HepG2 (cell line): ENCODE data around the gene ZBTB46. TPM values are rescaled to one million over a fixed set of nuclear protein-coding genes. Genes with fewer than 3 reads are reported as not detected.

Experiments used
- EP300 ChIP-seq, 3 experiments: sonication (generic) in 1 of 3; formaldehyde crosslinking in 1 of 3; IDR thresholded peaks; 2 replicates each; pipeline versions ENCODE4 v1.5.1 to v1.6.1; 2011 to 2020; ENCODE audit warnings: low read depth in 2 of 3, low read length in 2 of 3, borderline replicate concordance in 1 of 3, improper control_type of control experiment in 1 of 3, mild to moderate bottlenecking in 1 of 3, missing genetic modification reagents in 1 of 3, moderate library complexity in 1 of 3
- KDM3A ChIP-seq: IDR thresholded peaks from 2 replicates; pipeline ENCODE4 v1.6.1; 2018; ENCODE audit warnings: low read depth, missing compliant biosample characterization
- NCOA5 ChIP-seq: sonication (generic); formaldehyde crosslinking; IDR thresholded peaks from 2 replicates; pipeline ENCODE4 v1.4.0; 2020; ENCODE audit warnings: missing genetic modification reagents
- TCF12 ChIP-seq, 2 experiments: fragments of 450-650 bp in 1 of 2; sonication (generic) in 1 of 2; formaldehyde crosslinking in 1 of 2; IDR thresholded peaks; 2 replicates each; pipeline versions ENCODE4 v1.6.1 to v1.8.0; 2017 to 2022; ENCODE audit warnings: antibody characterized with exemption in 1 of 2, mild to moderate bottlenecking in 1 of 2, missing genetic modification reagents in 1 of 2, moderate library complexity in 1 of 2
- ZMAT3 ChIP-seq: sonication (generic); formaldehyde crosslinking; conservative IDR thresholded peaks from 2 replicates; pipeline ENCODE4 v1.7.0; 2021; ENCODE audit warnings: missing genetic modification reagents
- ZNF138 ChIP-seq: sonication (generic); formaldehyde crosslinking; IDR thresholded peaks from 2 replicates; pipeline ENCODE4 v1.5.0; 2020; ENCODE audit warnings: mild to moderate bottlenecking, low read depth, missing genetic modification reagents
- ZNF329 ChIP-seq: sonication (generic); formaldehyde crosslinking; IDR thresholded peaks from 2 replicates; pipeline ENCODE4 v1.9.0; 2021; ENCODE audit warnings: low read depth, mild to moderate bottlenecking, missing genetic modification reagents
- ZNF567 ChIP-seq: sonication (generic); formaldehyde crosslinking; IDR thresholded peaks from 2 replicates; pipeline ENCODE4 v1.8.1; 2023; ENCODE audit warnings: mild to moderate bottlenecking, missing genetic modification reagents, borderline replicate concordance
- ZNF776 ChIP-seq: sonication (generic); formaldehyde crosslinking; IDR thresholded peaks from 2 replicates; pipeline ENCODE4 v1.4.0; 2020; ENCODE audit warnings: mild to moderate bottlenecking, missing genetic modification reagents
- polyA plus RNA-seq, 8 experiments: library from polyadenylated mRNA; depleted of rRNA in 3 of 8; stranded (reverse) in 7 of 8; unstranded in 1 of 8; fragments of >200 nt; fragmentation: Illumina TruSeq in 4 of 8; extraction: Trizol in 4 of 8; gene quantifications; 2 replicates each; pipeline versions ENCODE4 v1.2.1 to v1.2.3, GENCODE V29; 2011 to 2016; ENCODE audit warnings: low read depth in 4 of 8, missing spikeins in 1 of 8, mixed read lengths in 1 of 8; ENCODE audit not compliant: insufficient read depth in 1 of 8
- total RNA-seq, 5 experiments: library from RNA; depleted of rRNA; stranded (reverse); fragments of >200 nt; fragmentation: Illumina TruSeq; extraction: Trizol; gene quantifications; 2 replicates each; pipeline ENCODE4 v1.2.3, GENCODE V29; 2016; ENCODE audit warnings: low read depth in 1 of 5
- TF ChIP-seq, protein P1 (sequence below): sonication (generic); formaldehyde crosslinking; IDR thresholded peaks from 2 replicates; pipeline ENCODE4 v1.4.0; 2020; ENCODE audit warnings: missing genetic modification reagents
- TF ChIP-seq, protein P2 (sequence below): IDR thresholded peaks from 2 replicates; pipeline ENCODE4 v1.6.1; 2018; ENCODE audit warnings: missing genetic modification reagents
- TF ChIP-seq, protein P3 (sequence below): sonication (generic); formaldehyde crosslinking; IDR thresholded peaks from 2 replicates; pipeline ENCODE4 v1.4.0; 2020; ENCODE audit warnings: missing genetic modification reagents

Gene ZBTB46
- total and polyA plus RNA-seq, 2 of the 13 experiments (the other 11 are each of a cell fraction or from before 2014, with no cell fraction given): 1.6 to 13.5 TPM

DNA sequence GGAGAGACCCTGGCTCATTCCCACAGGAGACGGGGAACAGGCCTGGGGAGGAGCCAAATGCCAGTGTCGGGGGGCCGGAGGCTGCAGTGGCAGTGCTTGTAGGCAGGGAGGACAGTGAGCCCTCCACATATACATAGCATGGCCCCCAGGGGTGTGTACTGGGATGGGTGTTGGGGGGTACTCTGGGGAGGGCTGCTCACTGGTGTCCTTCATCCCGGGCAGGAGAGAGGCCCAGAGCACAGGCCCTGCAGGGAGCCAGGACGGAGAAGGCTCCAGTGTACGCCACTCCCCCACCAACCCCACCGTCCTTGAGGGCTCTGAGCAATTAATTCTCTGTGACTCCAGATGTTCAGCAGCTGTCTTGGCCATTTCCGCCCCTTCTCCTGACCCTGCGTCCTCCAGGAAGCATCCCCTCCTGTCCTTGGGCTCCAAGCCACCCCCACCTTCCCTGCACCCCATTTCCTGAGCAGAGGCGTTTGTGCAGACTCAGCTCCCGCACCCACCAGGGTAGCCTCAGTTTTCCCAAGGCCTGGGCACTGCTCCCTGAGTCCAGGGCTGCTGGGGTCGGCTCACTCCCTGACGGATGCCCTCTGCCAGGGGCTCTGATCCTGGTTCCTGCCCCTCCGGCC, 26.8 kb upstream of the ZBTB46 start (continued):
- TF ChIP-seq, protein P1, sequence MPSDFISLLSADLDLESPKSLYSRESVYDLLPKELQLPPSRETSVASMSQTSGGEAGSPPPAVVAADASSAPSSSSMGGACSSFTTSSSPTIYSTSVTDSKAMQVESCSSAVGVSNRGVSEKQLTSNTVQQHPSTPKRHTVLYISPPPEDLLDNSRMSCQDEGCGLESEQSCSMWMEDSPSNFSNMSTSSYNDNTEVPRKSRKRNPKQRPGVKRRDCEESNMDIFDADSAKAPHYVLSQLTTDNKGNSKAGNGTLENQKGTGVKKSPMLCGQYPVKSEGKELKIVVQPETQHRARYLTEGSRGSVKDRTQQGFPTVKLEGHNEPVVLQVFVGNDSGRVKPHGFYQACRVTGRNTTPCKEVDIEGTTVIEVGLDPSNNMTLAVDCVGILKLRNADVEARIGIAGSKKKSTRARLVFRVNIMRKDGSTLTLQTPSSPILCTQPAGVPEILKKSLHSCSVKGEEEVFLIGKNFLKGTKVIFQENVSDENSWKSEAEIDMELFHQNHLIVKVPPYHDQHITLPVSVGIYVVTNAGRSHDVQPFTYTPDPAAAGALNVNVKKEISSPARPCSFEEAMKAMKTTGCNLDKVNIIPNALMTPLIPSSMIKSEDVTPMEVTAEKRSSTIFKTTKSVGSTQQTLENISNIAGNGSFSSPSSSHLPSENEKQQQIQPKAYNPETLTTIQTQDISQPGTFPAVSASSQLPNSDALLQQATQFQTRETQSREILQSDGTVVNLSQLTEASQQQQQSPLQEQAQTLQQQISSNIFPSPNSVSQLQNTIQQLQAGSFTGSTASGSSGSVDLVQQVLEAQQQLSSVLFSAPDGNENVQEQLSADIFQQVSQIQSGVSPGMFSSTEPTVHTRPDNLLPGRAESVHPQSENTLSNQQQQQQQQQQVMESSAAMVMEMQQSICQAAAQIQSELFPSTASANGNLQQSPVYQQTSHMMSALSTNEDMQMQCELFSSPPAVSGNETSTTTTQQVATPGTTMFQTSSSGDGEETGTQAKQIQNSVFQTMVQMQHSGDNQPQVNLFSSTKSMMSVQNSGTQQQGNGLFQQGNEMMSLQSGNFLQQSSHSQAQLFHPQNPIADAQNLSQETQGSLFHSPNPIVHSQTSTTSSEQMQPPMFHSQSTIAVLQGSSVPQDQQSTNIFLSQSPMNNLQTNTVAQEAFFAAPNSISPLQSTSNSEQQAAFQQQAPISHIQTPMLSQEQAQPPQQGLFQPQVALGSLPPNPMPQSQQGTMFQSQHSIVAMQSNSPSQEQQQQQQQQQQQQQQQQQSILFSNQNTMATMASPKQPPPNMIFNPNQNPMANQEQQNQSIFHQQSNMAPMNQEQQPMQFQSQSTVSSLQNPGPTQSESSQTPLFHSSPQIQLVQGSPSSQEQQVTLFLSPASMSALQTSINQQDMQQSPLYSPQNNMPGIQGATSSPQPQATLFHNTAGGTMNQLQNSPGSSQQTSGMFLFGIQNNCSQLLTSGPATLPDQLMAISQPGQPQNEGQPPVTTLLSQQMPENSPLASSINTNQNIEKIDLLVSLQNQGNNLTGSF (CRISPR knock-in tag): no peak
- TF ChIP-seq ZMAT3 (CRISPR knock-in tag) (no peak), TCF12 (IDR thresholded peaks at IDR 0.05) (no peak), TCF12 (CRISPR knock-in tag; IDR thresholded peaks at IDR 0.05) (no peak), NCOA5 (CRISPR knock-in tag) (no peak), EP300 (IDR thresholded peaks at IDR 0.05; ENCODE audit: low read depth in 2 of 2, low read length in 2 of 2) (no peak), EP300 (CRISPR knock-in tag; IDR thresholded peaks at IDR 0.05; ENCODE audit: borderline replicate concordance) (no peak), KDM3A (CRISPR knock-in tag) (no peak), ZNF329 (CRISPR knock-in tag) (no peak), ZNF567 (CRISPR knock-in tag) (no peak), ZNF138 (CRISPR knock-in tag) (no peak), ZNF776 (CRISPR knock-in tag) (no peak)
- TF ChIP-seq, protein P2, sequence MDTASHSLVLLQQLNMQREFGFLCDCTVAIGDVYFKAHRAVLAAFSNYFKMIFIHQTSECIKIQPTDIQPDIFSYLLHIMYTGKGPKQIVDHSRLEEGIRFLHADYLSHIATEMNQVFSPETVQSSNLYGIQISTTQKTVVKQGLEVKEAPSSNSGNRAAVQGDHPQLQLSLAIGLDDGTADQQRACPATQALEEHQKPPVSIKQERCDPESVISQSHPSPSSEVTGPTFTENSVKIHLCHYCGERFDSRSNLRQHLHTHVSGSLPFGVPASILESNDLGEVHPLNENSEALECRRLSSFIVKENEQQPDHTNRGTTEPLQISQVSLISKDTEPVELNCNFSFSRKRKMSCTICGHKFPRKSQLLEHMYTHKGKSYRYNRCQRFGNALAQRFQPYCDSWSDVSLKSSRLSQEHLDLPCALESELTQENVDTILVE (CRISPR knock-in tag): no peak
- TF ChIP-seq, protein P3, sequence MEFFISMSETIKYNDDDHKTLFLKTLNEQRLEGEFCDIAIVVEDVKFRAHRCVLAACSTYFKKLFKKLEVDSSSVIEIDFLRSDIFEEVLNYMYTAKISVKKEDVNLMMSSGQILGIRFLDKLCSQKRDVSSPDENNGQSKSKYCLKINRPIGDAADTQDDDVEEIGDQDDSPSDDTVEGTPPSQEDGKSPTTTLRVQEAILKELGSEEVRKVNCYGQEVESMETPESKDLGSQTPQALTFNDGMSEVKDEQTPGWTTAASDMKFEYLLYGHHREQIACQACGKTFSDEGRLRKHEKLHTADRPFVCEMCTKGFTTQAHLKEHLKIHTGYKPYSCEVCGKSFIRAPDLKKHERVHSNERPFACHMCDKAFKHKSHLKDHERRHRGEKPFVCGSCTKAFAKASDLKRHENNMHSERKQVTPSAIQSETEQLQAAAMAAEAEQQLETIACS (CRISPR knock-in tag): no peak
